Cardiac muscle cell (in vitro differentiated cells and primary cell): ENCODE measurements around the gene USE1. TPM values are rescaled to one million over a fixed set of nuclear protein-coding genes. Genes with fewer than 3 reads are reported as not detected.

Experiments used
- DNase-seq, 2 donors: peaks; one replicate each; pipeline versions ENCODE4 v3.0.0 to v3.0.0-alpha.2; 2010 to 2017; ENCODE audit warnings: low read depth in 1 of 2, low spot score in 1 of 2
- H3K27ac ChIP-seq: fragments of 200-600 bp; sonication (generic); 2 replicates; pipeline ENCODE4 v1.5.1; 2016
- H3K27me3 ChIP-seq: fragments of 200-600 bp; sonication (generic); 2 replicates; pipeline ENCODE4 v1.6.0; 2016; ENCODE audit warnings: control low read depth
- H3K36me3 ChIP-seq: fragments of 200-600 bp; sonication (generic); 2 replicates; pipeline ENCODE4 v1.5.1; 2016; ENCODE audit warnings: control low read depth
- H3K4me1 ChIP-seq: fragments of 200-600 bp; sonication (generic); 2 replicates; pipeline ENCODE4 v1.8.1; 2017; ENCODE audit warnings: low read depth, mild to moderate bottlenecking, mixed run types
- H3K4me3 ChIP-seq: fragments of 200-600 bp; sonication (generic); 2 replicates; pipeline ENCODE4 v1.5.1; 2016; ENCODE audit warnings: mild to moderate bottlenecking
- H3K9me3 ChIP-seq: fragments of 200-600 bp; sonication (generic); 2 replicates; pipeline ENCODE4 v1.5.1; 2017; ENCODE audit warnings: low read depth, mild to moderate bottlenecking, control low read depth
- polyA plus RNA-seq: library from polyadenylated mRNA; unstranded; fragments of >200 nt; fragmentation: Nextera tagmentation; extraction: Ambion mirVana; gene quantifications from 2 replicates; pipeline ENCODE4 v1.2.1, GENCODE V29; 2016
- total RNA-seq: library from RNA; depleted of rRNA; stranded (reverse); fragments of >200 nt; gene quantifications from 2 replicates; pipeline ENCODE4 v1.2.3, GENCODE V29; 2016
- TF ChIP-seq, protein P1 (sequence below): IDR thresholded peaks from 2 replicates; pipeline ENCODE4 v1.5.1; 2012; ENCODE audit warnings: low read depth, mild to moderate bottlenecking, low read length

The USE1 gene
- total and polyA plus RNA-seq, 2 experiments from 2014 or later: 28.5 to 38.1 TPM

- TF ChIP-seq, protein P1, sequence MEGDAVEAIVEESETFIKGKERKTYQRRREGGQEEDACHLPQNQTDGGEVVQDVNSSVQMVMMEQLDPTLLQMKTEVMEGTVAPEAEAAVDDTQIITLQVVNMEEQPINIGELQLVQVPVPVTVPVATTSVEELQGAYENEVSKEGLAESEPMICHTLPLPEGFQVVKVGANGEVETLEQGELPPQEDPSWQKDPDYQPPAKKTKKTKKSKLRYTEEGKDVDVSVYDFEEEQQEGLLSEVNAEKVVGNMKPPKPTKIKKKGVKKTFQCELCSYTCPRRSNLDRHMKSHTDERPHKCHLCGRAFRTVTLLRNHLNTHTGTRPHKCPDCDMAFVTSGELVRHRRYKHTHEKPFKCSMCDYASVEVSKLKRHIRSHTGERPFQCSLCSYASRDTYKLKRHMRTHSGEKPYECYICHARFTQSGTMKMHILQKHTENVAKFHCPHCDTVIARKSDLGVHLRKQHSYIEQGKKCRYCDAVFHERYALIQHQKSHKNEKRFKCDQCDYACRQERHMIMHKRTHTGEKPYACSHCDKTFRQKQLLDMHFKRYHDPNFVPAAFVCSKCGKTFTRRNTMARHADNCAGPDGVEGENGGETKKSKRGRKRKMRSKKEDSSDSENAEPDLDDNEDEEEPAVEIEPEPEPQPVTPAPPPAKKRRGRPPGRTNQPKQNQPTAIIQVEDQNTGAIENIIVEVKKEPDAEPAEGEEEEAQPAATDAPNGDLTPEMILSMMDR: no peak
- DNase-seq: no peak
- H3K27ac ChIP-seq: no peak overlapping the region
Observed at GRCh38 chr19:17266026-17266425, 50.9 kb downstream of the USE1 start.

DNA sequence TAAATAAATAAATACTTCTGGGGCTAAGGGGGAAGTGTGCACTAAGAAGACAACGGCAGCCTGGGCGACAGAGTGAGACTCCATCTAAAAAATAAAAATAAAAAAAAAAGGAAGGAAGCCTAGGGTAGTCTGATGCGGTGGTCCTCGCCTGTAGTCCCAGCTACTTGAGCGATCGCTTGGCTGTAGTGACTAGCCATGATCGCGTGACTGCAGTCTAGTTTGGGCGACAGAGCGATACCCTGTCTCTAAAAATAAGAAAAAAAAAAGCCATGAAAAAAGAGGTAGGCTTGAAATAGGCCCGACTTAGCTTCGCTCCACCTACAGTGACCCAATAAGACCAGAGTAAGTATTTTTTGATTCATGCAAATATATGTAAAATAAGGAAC, 51.4 kb downstream of the USE1 start:
- H3K4me1 ChIP-seq: peaks cover 3% of the 10 kb centered on the region
- TF ChIP-seq, protein P1: no peak
- peaks cover 6% of the 10 kb centered on the region for H3K36me3 ChIP-seq
- no peaks in the 10 kb centered on the region for H3K9me3 ChIP-seq
- no peak overlapping the region for H3K4me3 ChIP-seq
- H3K27me3 ChIP-seq: no peaks in the 10 kb centered on the region
- DNase-seq: no peak
- no peak overlapping the region for H3K27ac ChIP-seq

More at GRCh38 chr19:17266026-17266425, 50.9 kb downstream of the USE1 start:
- Histone ChIP-seq H3K36me3 (peaks cover under 1% of the 10 kb centered on the region), H3K4me3 (no peak overlapping the region), H3K9me3 (no peaks in the 10 kb centered on the region), H3K27me3 (no peaks in the 10 kb centered on the region), H3K4me1 (peaks cover 3% of the 10 kb centered on the region)

- Histone ChIP-seq H3K27ac (peak within 1 kb of the TSS; percentile 74), H3K4me3 (peak within 1 kb of the TSS; percentile 48)
Observed at GRCh38 chr19:17266975-17267788, 52.0 kb downstream of the USE1 start, which contains the start of gene BABAM1. Gene BABAM1 (plus strand): TSS chr19:17267443. CDS start chr19:17268807, 1,364 bp downstream.

DNA sequence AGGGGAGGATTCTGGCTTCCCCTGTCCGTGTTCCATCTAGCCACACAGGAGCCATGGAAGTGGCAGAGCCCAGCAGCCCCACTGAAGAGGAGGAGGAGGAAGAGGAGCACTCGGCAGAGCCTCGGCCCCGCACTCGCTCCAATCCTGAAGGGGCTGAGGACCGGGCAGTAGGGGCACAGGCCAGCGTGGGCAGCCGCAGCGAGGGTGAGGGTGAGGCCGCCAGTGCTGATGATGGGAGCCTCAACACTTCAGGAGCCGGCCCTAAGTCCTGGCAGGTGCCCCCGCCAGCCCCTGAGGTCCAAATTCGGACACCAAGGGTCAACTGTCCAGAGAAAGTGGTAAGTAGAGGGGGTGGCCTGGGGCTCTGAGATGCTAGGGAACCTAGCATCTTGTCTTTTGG, 53.6 kb downstream of the USE1 start:
- Histone ChIP-seq H3K27me3 (no peaks in the 10 kb centered on the region), H3K27ac (no peak overlapping the region), H3K4me1 (peaks cover 3% of the 10 kb centered on the region)

More at GRCh38 chr19:17266975-17267788, 52.0 kb downstream of the USE1 start, which contains the start of gene BABAM1:
- DNase-seq: peak; percentile 97 to 99
- Histone ChIP-seq H3K27me3 (no peaks in the 10 kb centered on the region), H3K36me3 (peaks cover 11% of the 10 kb centered on the region), H3K4me1 (peaks cover 3% of the 10 kb centered on the region), H3K9me3 (no peaks in the 10 kb centered on the region)
- TF ChIP-seq, protein P1: no peak

More for the DNA sequence above, 53.6 kb downstream of the USE1 start:
- no peaks in the 10 kb centered on the region for H3K9me3 ChIP-seq
- H3K4me3 ChIP-seq: no peak overlapping the region
- peaks cover 11% of the 10 kb centered on the region for H3K36me3 ChIP-seq
- TF ChIP-seq, protein P1: no peak
- no peak for DNase-seq

Other genes starting within 250 kb of the USE1 start
- gene CPAMD8, start 188.5 kb upstream of the USE1 start, total RNA-seq: 31.8 and 53.4 TPM in 2 replicates
- gene CPAMD8, start 188.5 kb upstream of the USE1 start, polyA plus RNA-seq: 18.1 and 27.1 TPM in 2 replicates
- gene HAUS8, start 139.9 kb upstream of the USE1 start, total RNA-seq: 4.1 and 14.2 TPM in 2 replicates
- gene HAUS8, start 139.9 kb upstream of the USE1 start, polyA plus RNA-seq: 11.5 and 16.3 TPM in 2 replicates
- 47.9 and 50.8 TPM in 2 replicates for gene MYO9B, start 139.6 kb upstream of the USE1 start, total RNA-seq
- gene MYO9B, start 139.6 kb upstream of the USE1 start, polyA plus RNA-seq: 17.7 and 20.8 TPM in 2 replicates
- 9.3 and 14.5 TPM in 2 replicates for gene OCEL1, start 10.9 kb downstream of the USE1 start, total RNA-seq
- 31.3 and 42.5 TPM in 2 replicates for gene OCEL1, start 10.9 kb downstream of the USE1 start, polyA plus RNA-seq
- 147 and 173 TPM in 2 replicates for gene NR2F6, start 30.6 kb downstream of the USE1 start, total RNA-seq
- gene NR2F6, start 30.6 kb downstream of the USE1 start, polyA plus RNA-seq: 124 and 141 TPM in 2 replicates
- 0.07 and 0.39 TPM in 2 replicates for gene USHBP1, start 49.4 kb downstream of the USE1 start, total RNA-seq
- gene USHBP1, start 49.4 kb downstream of the USE1 start, polyA plus RNA-seq: 0.56 and 2.2 TPM in 2 replicates
- 115 and 141 TPM in 2 replicates for gene BABAM1, start 52.1 kb downstream of the USE1 start, total RNA-seq
- 136 and 140 TPM in 2 replicates for gene BABAM1, start 52.1 kb downstream of the USE1 start, polyA plus RNA-seq
- 1.9 and 5.7 TPM in 2 replicates for gene ANKLE1, start 66.5 kb downstream of the USE1 start, total RNA-seq
- gene ANKLE1, start 66.5 kb downstream of the USE1 start, polyA plus RNA-seq: 1.1 and 3.3 TPM in 2 replicates
- 41.6 and 50.6 TPM in 2 replicates for gene ABHD8, start 88.1 kb downstream of the USE1 start, total RNA-seq
- 38.1 and 46.8 TPM in 2 replicates for gene ABHD8, start 88.1 kb downstream of the USE1 start, polyA plus RNA-seq
- gene MRPL34, start 90.5 kb downstream of the USE1 start, total RNA-seq: 274 and 304 TPM in 2 replicates
- gene MRPL34, start 90.5 kb downstream of the USE1 start, polyA plus RNA-seq: 172 and 184 TPM in 2 replicates
- gene DDA1, start 94.2 kb downstream of the USE1 start, total RNA-seq: 45.4 and 47.6 TPM in 2 replicates
- gene DDA1, start 94.2 kb downstream of the USE1 start, polyA plus RNA-seq: 53.3 and 55.2 TPM in 2 replicates
- gene ANO8, start 119.5 kb downstream of the USE1 start, total RNA-seq: 14.4 and 21.1 TPM in 2 replicates
- 2.8 and 3.6 TPM in 2 replicates for gene ANO8, start 119.5 kb downstream of the USE1 start, polyA plus RNA-seq
- 78.6 and 95.6 TPM in 2 replicates for gene GTPBP3, start 122.2 kb downstream of the USE1 start, total RNA-seq
- 34.9 and 53.4 TPM in 2 replicates for gene GTPBP3, start 122.2 kb downstream of the USE1 start, polyA plus RNA-seq
- 2.1 and 4.3 TPM in 2 replicates for gene PLVAP, start 162.0 kb downstream of the USE1 start, total RNA-seq
- gene PLVAP, start 162.0 kb downstream of the USE1 start, polyA plus RNA-seq: 4.2 and 6.1 TPM in 2 replicates
- gene CCDC194, start 178.8 kb downstream of the USE1 start, total RNA-seq: 1.4 and 2.2 TPM in 2 replicates
- 2.3 and 3.0 TPM in 2 replicates for gene CCDC194, start 178.8 kb downstream of the USE1 start, polyA plus RNA-seq
- 69.3 and 166 TPM in 2 replicates for gene BST2, start 190.3 kb downstream of the USE1 start, total RNA-seq
- gene BST2, start 190.3 kb downstream of the USE1 start, polyA plus RNA-seq: 91.8 and 184 TPM in 2 replicates
- 133 and 148 TPM in 2 replicates for gene MVB12A, start 204.7 kb downstream of the USE1 start, total RNA-seq
- gene MVB12A, start 204.7 kb downstream of the USE1 start, polyA plus RNA-seq: 130 and 148 TPM in 2 replicates
- 3.2 and 3.3 TPM in 2 replicates for gene TMEM221, start 233.3 kb downstream of the USE1 start, total RNA-seq
- gene TMEM221, start 233.3 kb downstream of the USE1 start, polyA plus RNA-seq: 5.7 and 6.0 TPM in 2 replicates
- gene NXNL1, start 245.6 kb downstream of the USE1 start, total RNA-seq: not detected in 2 replicates
- 0.16 TPM in 1 of 2 replicates, not detected in the other for gene NXNL1, start 245.6 kb downstream of the USE1 start, polyA plus RNA-seq